ENCODE measurements around the gene EMD.

GRCh38 chrX:154380153-154380552, 1.1 kb downstream of the EMD start:
- TF ChIP-seq, protein P1, sequence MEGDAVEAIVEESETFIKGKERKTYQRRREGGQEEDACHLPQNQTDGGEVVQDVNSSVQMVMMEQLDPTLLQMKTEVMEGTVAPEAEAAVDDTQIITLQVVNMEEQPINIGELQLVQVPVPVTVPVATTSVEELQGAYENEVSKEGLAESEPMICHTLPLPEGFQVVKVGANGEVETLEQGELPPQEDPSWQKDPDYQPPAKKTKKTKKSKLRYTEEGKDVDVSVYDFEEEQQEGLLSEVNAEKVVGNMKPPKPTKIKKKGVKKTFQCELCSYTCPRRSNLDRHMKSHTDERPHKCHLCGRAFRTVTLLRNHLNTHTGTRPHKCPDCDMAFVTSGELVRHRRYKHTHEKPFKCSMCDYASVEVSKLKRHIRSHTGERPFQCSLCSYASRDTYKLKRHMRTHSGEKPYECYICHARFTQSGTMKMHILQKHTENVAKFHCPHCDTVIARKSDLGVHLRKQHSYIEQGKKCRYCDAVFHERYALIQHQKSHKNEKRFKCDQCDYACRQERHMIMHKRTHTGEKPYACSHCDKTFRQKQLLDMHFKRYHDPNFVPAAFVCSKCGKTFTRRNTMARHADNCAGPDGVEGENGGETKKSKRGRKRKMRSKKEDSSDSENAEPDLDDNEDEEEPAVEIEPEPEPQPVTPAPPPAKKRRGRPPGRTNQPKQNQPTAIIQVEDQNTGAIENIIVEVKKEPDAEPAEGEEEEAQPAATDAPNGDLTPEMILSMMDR (IDR thresholded peaks at IDR 0.05), result no peak
- TF ChIP-seq POLR2AphosphoS5 (IDR thresholded peaks at IDR 0.05) (no peak), POLR2A (IDR thresholded peaks at IDR 0.05) (no peak)

Measured in prostate gland (tissue), 2 donors.